Endometrial microvascular endothelial cells (primary cell): ENCODE data around the gene EYA4. TPM values are rescaled to one million over a fixed set of nuclear protein-coding genes. Genes with fewer than 3 reads are reported as not detected.

Experiments used
- in situ Hi-C: cut with HindIII; loops from 2 replicates; pipeline ENCODE4 v1.10.0; 2017; ENCODE audit warnings: low sequenced_read_pairs, low pct_unique_long_range_greater_than_20kb; ENCODE audit errors: inconsistent ontology term
- total RNA-seq: library from RNA; depleted of rRNA; stranded (reverse); fragments of >200 nt; gene quantifications from one replicate; pipeline ENCODE4 v1.2.3, GENCODE V29; 2015; ENCODE audit errors: inconsistent ontology term

The EYA4 gene
- total RNA-seq, 1 donor from 2014 or later: 0.09 TPM

DNA sequence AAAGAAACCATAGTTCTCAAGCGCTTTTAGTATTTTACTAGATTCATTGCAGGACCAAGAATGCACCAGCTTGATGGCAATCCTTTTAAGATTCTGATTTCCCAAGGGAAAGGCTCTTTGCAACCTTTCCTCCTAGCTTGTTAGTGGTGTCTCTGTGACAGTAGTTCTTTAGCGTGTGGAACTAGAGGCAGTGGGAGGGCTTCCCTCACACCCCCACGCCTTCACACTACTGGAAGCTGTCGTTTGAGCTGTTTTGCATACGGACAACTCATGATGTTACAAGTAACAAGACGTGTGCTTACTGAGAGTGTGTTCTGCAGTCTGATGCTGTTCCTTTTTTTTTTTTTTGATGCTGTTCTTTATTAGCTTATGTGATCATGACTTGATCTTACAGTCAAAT is 34.1 kb downstream of the EYA4 start:
- in situ Hi-C loops: no loop called here

DNA sequence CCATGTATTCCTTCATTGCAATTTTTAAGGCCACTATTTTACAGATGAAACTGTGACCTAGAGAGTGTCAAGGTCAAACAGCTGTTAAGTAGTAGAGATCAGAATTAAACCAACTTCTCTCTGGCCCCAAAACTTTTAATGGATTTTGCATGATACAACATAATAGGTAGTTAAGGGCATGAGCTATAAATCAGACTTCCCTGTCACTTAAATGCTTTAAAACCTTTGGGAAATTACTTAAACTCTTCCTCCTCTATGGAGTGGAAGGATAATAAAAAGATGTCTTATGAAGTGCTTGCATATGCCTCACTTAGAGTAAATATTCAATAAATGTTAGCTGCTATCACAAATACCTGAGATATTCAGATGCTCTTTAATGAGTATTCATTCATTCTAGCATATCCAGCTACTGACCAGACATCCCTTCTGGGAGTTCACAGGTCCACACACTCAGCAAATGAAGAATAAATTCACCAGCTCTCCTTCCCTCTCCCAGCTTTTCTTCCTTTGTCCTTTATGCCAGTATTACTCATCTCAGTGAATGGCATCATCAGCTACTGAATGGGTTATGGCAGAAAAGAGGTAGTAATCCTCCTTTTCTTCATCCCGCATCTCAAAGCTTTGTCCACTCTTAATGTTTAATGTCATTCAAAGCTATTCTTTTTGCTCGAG is 36.2 kb downstream of the EYA4 start:
- in situ Hi-C loops: no loop called here

DNA sequence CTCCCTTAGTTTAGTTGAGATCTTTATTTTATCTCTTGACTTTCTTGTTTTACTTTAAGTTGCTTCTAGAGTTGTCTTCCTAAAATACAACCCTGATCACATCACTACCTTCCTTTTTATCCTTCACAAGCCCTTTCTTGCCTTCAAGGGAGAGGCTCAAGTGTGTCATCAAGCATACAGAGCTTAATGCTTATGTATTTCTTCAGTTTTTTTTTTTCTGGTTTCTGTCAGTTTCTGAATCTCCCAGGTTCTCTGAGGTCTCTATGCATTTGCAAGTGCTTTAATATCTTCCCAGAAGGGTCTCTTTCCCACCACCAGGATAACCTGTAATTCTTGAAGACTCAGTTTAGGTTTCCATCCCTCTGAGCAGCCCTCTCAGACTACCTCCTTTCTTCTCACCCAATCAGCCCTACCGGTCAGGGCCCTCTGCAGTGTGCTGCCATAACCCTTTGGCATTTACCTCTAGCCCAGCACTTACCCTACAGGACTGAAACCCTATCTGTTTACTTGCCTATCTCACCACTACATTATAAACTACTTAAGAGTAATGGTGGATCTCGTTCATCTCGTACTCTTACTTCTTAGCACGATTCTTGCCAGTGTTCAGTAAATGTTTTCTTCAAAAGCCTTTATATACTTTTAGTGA is 36.9 kb downstream of the EYA4 start:
- in situ Hi-C loops: no loop called here

DNA sequence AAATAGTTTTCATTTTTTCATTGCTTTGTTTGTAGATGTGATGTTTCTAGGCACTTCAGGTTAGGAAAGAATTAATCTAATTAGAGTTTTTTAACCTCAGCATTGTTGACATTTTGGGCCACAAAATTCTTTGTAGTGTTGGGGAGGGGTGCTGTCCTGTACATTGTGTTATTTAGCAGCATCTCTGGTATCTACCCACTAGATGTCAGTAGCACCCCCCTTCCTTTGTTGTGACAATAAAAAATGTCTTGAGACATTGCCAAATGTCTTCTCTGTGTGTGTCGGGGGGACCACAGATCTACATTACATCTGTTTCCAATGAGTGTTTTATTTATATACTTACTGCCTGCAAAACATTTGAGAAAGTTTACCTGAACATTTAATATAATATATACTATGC is 45.6 kb downstream of the EYA4 start:
- in situ Hi-C loops: no loop called here

DNA sequence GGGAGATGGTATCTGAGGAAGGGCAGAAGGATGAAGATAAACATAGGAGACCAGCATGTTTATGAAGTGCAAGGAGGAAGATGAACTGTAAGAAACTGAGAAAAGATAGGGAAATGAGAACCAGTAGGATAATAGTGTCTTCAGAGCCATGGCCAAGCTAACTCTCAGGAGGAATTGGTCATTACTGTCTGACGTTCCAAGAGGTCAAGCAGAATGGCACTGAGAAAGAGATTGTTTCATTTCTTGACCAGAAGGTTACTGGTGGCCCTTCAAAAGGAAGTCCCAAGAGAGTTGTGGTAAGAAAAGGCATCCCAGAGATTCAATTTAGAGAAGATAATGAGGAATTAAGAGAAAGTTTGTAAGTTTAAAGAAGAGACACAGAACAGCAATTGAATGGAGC is 47.5 kb downstream of the EYA4 start:
- in situ Hi-C loops: no loop called here

DNA sequence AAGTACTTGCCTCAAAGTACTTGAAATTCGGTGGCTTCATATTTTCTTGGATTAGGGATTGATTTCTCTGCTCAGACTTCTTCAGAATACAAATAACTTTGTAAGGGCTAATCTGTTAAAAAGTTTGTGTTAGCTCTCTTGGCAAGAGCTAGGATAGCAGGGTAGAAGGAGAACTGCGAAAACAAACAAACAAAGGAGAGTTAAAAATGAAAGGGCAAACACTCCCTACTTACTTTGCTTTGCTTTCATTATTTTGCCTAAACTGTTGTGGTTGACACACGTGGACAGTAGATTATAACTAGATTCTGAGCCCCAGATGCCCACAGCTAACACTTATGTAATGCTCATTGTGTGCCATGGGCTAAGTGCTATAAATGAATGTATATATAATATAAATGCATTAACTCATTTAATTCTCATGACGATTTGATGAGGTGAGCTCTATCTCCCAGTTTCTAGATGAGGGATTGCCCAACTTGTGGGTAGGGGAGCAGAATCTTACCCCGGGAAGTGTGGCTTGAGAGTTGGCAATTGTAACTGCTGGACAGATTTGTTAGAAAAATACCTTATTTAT is 48.7 kb downstream of the EYA4 start:
- in situ Hi-C loops: no loop called here

DNA sequence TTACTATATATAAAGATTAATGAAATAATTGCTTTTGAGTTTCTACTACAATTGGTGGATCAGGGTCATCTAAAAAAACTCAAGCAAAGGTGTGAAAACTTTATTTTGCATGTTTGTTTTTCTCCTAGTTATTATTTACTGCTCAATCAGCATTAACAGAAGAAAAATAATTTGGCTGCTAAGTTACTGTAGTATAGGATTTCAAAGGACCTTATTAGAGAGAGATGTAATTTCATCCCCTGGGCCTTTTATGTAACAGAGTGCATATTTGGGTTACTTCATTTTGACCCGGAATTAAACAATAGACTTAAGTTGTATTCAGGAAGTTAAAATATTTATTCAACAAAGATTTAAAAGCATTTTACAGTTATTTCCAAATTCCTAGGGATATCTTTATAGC is 49.8 kb downstream of the EYA4 start:
- in situ Hi-C loops: no loop called here

DNA sequence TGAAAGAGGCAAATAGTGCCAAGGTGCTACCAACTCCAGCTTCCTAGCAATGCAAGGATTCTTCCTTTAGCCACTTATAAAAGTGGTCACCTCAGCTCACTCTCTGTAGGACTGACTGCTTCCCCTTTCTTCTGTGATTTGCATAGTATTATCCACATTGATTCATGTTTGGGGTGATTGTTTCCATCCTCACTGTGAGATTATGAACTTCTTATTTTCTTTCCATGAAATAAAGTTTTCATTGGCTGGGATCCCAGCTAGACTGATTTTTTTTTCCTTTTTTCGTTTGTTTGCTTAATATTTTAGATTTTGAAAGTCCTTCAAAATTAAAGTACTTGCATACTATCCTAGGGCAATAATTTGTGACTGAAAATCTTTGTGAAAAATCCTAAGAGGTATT is 50.5 kb downstream of the EYA4 start:
- in situ Hi-C loops: no loop called here

DNA sequence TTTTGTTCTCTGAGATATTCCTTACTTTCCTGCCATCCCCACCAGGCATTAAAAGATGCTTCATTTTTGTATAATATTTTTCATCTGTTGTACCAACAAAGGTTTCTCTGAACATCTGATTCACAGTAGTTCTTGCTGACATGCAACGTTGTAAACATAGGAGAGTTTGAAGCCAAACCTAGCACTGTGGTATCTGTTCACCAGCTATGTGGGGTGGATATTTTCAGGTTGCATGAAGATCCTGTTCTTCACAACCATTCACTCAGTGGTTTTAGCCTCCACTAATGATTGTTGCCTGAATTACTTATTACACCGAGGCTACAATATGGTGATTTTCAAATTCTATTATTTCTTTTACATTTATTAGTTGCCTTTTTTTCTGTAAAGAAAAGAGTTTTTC is 56.5 kb downstream of the EYA4 start:
- in situ Hi-C loops: no loop called here

DNA sequence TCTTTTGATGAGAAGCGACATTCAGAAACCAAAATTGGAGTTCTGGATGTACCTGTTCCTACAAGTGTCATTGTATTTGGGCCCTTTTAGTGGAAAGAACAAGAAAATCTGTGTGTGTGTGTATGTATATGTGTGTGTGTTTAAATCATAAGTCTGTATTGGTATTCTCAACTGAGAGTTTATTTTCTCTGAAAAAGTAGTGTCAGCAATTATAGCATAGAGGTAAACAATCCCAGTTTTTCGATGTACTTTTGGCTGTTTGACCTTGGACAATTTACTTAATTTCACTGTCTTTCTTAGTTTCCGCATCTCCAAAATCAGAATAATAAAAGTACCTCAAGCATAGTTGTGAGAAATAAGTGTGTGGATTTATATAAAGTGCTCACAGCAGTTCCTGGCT is 57.2 kb downstream of the EYA4 start:
- in situ Hi-C loops: no loop called here

DNA sequence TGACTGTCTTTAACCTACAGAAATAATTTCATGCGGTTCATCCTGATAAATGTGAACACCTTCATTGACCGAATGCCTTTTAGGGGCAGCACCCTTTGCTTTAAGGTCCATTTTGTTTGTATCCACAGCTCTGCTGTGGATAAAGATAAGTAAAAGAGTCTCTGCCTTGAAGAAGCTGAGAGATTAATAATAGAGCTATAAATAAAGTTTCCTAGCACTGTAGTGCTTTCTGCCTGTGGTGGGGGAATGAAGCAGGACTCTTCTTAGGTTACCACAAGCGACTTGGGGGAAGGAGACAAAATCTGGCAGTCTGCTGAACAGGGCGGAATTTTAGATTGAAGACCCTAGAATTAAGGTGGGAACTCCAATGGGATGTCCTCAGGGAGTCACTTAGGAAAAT is 57.6 kb downstream of the EYA4 start:
- in situ Hi-C loops: no loop called here

DNA sequence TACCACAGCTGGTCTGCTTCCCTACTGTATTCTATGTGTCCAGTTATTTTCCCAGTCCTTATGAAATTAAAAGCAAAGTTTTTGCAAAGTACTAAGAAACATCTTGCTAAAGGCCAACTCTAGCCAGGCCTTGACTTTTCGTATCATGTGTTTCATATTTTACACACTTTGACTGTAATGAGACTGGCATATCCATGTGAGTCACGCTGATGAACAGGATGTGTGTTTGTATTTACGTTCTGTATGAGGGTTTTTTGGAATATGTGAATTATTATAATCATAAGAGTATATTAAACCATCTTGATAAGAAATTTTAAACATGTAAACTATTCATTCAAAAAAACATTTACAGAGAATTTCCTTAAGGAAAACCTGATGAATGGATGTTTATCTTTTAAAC is 59.7 kb downstream of the EYA4 start:
- in situ Hi-C loops: no loop called here

DNA sequence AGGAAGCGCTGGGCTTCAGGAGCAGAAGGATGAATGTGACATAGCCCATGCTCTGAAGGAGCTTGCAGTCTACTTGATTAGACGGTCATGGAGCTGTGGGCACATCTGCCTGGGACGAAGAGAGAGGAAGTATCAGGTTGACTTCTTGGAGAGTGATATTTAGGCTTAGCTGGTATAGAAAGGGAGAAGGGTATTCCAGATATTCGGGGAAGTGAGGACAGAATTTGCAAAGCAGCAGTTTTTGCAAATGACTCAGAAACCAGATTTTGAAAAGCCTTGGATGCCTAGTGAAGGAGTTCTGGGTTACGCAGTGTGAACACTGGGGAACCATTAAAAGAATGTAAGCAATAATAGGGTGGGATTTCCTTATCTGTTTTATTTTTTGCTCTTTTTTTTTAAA is 60.7 kb downstream of the EYA4 start:
- in situ Hi-C loops: no loop called here

DNA sequence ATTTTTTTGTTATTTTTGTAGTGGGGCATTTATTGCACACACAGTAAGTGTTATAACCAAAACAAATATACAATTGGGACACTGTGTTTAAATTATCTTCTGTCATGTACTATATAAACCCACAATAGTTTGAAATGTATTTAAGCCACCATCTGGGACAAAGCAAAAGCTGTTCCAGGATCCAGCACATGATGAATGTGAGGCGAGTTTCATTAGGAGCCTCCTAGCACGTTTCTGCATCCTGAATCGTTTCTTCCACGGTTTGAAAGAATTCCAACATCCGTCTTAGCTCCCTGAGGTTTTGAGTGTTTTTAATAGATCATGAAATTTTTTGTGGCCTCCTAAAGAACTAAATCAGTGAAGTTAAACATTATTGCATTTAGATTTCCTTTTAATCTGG is 65.8 kb downstream of the EYA4 start:
- in situ Hi-C loops: no loop called here

DNA sequence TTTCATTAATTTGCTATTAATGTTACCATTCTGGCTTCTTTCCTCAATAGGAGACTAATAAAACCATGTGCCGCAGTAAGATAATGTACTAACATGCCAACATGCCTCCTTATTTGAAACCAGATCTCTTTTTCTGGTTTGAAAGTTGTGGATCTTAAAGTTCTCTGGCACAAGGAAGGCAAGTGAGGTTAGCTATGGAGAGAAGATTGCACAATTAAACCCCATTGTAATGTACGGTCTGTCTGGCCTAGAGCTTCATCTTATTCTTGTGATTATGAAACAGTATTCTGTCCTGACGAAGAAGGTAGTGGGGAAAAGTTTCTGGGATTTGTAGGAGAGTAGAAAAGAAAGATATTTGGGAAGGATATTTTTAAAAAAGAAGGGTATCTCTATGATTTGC is 68.4 kb downstream of the EYA4 start:
- in situ Hi-C loops: no loop called here

DNA sequence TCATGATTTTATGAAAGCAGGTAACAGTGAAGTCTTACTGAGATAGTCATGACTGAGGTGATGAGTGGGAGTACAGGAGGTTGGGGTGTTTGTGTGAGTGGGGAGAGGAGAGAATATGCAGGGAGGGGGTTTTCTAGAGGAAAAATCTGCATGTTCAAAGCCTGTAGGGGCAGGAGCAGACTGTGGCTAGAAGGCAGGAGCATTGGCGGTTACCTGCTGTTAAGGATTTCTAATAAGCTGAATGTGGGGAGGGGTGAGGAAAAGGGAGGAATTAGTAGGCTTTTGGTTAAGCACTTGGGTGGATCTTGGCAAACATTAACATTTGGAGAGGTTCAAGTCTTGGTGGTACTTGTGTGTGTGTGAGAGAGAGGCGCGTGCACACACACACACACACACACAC is 70.8 kb downstream of the EYA4 start:
- in situ Hi-C loops: no loop called here

DNA sequence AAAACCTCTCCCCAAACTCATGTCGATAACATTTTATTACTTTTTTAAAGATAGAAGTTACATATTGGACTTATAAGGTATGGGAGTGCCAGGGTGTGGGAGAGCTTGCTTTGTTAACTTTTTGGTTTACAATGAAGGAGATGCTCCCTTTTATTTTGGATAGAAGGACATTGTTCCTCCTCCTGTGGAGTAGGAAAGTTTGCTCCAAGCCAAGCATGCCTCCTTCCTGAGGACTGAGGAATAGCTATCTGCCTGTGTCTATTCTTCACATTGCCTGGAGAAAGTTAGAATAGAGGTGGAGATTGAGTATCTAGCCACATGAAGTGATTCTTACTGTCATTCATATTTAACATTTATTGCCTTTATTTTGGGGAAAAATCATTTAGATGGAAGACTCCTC is 71.9 kb downstream of the EYA4 start:
- in situ Hi-C loops: no loop called here

DNA sequence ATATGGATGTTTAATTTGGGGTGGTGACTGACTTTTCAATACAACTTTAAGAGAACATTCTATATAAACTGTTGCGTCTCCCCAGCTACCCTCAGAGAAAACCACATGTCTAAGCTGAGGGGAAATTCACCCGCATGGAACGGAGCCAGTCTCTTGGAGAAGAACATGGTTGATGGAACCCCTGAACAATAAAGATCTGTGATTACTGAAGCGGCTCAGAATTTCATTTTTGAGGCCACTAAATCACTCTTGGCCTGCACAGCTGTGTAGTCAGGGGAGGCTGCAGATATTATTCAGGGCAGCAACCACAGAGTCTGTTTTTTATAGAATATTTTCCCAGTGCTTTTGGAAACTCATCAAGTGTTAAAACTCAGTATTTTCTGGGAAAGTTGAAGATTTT is 73.8 kb downstream of the EYA4 start:
- in situ Hi-C loops: no loop called here

DNA sequence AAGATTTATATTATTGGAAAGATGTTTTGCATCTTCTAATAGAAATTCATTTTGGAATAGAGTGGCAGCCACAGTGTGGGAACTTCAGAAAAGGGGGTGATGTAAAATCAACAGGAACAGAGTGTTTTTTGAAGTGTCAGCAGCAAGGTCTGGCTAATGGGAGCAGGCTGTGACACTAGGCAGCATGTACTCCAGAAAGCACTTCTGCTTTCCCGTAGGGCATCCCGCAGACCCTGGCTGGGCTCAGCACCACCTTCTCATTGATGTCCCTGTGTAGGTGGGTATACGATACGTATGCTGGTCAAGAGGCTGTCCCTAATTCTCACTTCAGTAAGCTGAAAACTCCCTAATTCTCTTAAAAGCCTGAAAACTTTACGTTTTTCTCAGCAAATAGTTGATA is 74.7 kb downstream of the EYA4 start:
- in situ Hi-C loops: no loop called here

DNA sequence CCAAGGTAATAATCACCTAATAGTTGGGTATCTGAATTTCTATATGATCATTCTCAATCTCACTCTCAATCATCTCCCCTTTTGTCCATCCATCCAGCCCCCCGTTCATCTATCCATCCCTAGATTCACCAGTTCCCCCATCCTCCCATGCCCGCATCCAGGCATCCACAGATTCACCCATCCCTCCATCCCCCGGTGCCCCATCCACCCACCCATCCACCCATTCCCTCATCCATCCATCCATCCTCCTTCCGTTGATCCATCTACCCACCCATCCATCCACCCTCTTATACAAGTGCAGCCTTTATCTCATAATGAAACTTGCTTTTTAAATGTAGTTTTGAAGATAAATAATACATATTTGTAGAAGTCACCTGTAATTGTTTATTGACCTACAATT is 76.5 kb downstream of the EYA4 start:
- in situ Hi-C loops: no loop called here

DNA sequence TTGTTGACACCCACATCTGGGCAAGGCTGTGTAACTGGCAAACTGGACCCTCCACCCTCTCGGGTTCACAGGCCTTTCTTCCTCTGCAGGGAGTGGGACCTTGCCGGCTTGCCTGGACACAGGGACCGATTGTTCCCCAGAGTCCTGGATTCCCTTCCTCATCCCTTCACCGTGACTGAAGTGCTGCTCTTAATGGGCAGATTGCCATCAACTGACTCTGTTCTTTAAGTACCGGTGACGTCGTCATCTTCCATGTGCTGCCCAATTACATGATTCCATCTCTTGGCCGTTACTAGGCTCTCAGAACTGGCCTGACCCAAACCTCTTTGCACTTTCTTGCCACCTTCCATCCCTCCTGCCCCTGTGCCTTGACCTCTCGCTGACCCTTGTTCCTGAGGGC is 85.4 kb downstream of the EYA4 start:
- in situ Hi-C loops: no loop called here
